Fibroblast of lung (primary cell): ENCODE results near the gene THAP7.

ENCODE experiments used
- CTCF ChIP-seq, 2 donors: IDR thresholded peaks in 1 of 2; conservative IDR thresholded peaks in 1 of 2; 1 replicate in 1 of 2; 2 replicates in 1 of 2; pipeline ENCODE4 v1.5.1; 2011 to 2012; ENCODE audit warnings: low read length in 2 of 2, control low read depth in 1 of 2, inconsistent platforms in 1 of 2, low read depth in 1 of 2, mild to moderate bottlenecking in 1 of 2
- EZH2 ChIP-seq: IDR thresholded peaks from 2 replicates; pipeline ENCODE4 v1.5.1; 2012; ENCODE audit warnings: low read length, control low read depth, mild to moderate bottlenecking; ENCODE audit errors: missing control alignments

GRCh38 chr22:20973634-20974286 lies 28.2 kb downstream of the THAP7 start:
- TF ChIP-seq CTCF (conservative IDR thresholded peaks at IDR 0.05 in 1 of 2, IDR thresholded peaks at IDR 0.05 in 1 of 2; ENCODE audit: low read depth in 1 of 2, low read length in 2 of 2) (no peak), EZH2 (no peak)
